Epidermal melanocyte (primary cell): ENCODE measurements around the gene C14orf180.
A peak's percentile ranks its signal among the peaks of the same experiment; 100 is the strongest.

Source experiments
- DNase-seq: peaks from one replicate; pipeline ENCODE4 v3.0.0; 2011; ENCODE audit warnings: low spot score; ENCODE audit not compliant: insufficient read length

Gene C14orf180

DNA sequence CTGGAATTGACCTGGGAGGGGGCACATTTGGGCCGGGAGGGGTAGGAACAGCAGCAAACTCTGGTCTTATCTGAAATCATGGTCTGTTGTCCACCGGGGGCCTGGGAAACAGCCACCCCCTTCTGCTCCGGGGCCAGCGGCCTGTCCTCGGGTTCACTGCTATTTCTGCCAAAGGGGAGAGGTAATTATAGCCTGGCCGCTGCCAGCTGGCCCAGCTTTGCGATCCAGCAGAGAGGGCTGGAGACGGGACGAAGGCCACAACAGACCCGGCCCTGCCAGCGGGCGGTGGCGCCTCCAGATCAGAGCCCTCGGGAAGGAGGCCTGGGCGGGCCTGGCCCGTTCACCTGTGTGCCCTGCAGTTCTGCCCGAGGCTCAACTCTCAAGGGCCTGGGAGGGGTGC, at the start of gene C14orf180:
C14orf180 (plus strand) TSS at position 258 of the 400 bp plus-strand sequence. CDS start 6,667 bp downstream, outside the sequence.
- DNase-seq, result no peak

DNA sequence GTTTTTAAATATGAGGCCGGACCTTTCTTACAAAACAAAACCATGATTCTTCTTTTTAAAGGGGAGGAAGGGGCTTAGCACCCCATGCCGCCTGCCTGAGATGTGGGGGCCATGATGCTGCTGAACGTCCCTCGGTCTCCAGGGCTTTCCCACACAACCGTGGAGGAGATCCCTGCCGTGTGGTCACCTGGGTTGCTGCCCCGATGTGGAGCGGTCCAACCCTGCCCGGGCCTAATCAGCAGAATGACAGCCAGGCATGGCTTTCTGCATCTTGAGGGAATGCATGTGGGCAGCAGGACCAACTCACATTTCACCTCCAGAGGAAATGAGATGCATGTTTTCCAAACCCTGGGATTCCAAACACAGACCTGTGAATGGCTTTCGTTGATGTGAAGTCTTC, 48.9 kb upstream of the C14orf180 start:
- no peak for DNase-seq

DNA sequence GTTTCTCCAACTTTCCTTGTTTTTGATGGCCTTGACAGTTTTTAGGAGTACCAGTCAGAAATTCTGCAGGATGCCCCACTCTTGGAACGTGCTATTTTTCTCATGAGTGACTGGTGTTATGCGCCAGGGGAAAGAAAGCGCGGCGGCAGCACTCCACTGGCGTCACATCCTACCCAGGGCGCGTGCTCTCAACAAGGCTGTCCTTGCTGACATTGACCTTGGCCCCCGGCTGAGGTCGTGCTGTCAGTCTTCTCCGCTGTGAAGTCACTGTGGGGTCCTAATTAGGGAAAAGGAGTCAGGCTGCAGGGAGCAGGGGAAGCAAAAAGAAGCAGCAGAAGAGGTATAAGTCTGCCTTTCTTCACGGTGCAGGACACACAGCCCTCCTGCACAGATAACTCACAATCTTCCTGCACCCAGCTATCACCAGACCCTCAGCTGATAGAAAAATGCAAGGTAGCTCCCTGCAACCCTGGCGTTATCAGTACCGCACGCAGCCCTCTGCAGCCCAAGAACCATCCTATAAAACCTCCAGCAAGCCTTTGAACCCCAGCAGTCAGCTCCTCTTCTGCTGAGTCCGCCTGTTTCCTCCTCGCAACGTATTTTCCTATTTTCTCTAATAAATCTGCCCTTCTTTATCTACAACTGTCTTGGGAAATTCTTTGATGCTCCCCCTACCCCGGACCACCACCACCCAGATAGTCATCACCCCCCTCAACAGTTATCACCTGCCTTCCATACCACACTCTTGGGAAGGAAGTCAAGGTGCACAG, 48.0 kb upstream of the C14orf180 start:
- DNase-seq, result no peak

DNA sequence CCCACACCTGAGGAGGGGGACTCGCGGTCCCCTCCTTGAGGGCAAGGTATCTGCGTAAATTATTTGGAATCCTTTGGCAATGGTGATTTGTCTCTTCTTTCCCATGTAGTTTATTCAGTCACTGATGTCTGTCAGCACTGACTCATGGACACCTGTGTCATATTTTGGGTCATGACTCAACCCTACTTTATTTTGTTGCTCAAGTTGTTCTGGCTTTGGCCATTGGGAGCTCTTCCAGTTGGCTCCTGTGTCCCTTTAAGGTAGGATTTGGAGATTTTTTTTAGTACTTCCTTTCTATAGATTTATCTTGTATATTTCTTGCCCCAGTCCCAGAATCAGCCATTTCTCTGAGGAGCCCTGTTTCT, 47.4 kb upstream of the C14orf180 start:
- DNase-seq, result no peak

DNA sequence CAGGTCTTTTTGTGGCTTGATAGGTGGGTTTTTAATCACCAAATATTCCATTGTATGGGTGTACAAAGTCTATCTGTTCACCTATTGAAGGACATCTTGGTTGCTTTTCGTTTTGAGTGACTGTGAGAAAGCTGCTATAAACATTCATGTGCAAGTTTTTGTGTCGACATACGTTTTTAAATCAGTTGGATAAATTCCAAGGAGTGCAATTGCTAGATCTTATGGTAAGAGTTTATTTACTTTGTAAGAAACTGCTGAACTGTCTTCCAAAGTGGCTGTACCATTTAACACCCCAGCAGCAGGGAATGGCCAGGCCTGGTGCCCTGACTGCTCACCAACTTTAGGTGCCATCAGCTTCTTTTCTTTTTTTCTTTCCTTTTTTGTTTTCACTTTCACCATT, 45.5 kb upstream of the C14orf180 start:
- DNase-seq, result no peak

DNA sequence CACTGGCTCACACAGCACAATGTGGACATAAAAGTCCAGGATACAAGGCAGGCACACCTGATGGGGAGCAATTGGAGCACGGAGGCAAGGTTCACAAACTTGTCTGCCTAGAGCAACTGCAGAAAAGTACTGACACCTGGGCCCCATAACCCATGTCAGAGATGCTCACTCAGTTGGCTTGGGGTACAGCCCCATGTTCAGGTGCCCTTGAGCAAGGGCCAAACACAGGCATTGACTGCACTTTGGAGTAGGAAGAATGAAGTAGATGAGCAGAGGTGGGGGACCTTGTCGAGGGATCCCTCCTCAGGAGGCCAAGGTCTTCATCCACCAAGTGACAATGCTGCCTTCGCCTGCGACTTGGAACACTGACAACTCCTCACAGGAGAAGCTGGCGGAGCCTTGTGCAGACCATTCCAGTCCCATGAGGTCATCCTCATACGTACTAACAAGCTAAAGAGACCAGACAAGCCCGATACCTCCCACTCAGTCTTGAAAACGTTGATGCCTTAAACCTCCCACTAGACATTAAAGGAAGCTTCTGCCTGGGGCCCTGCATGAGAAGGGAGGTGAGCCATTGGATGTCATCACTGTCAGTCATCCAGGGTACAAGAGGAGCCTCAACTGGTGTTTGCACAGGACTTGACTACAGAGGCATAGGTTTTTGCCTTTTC, 42.5 kb upstream of the C14orf180 start:
- no peak for DNase-seq

DNA sequence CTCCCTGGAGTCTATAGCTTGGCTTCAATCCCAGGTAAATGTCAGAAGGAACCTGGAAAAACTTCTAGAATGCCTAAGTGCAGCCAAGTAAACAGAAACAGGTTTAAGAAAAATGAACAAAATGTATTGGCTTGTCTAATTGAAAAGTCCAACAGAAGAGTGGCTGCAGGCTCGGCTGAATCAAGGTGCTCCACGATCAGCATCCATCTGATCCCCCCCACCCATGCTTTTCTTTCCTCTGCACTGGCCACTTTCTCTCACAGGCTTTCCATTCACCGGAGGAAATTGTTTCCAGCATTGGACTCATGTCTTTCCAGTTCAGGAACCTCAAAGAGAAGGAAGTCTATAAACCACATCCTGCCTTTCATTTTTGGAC, 42.0 kb upstream of the C14orf180 start:
- DNase-seq, result no peak

DNA sequence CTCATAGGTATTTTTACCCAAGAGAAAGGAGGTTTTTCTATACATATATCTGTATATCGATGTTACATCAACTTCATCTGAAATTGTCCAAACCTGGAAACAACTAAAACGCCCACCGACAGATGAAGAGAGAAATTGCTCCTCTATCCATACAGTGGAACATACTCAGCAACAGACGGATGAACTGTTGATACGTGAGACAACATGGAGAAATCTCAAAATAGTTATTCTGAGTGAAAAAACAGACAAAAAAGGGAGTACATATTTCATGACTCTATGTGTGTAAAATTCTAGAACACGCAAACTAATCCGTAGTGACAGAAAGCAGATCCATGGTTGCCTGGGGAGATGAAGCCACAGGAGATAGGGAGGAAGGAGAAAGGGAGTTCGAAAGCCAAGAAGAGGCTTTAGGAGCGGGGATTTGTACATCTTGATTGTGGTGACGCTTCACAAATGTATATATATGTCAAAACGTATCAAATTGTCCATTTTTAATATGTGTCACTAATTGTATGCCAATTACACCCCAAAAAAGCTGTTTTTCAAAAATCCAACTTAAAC, 37.6 kb upstream of the C14orf180 start:
- DNase-seq, result no peak

DNA sequence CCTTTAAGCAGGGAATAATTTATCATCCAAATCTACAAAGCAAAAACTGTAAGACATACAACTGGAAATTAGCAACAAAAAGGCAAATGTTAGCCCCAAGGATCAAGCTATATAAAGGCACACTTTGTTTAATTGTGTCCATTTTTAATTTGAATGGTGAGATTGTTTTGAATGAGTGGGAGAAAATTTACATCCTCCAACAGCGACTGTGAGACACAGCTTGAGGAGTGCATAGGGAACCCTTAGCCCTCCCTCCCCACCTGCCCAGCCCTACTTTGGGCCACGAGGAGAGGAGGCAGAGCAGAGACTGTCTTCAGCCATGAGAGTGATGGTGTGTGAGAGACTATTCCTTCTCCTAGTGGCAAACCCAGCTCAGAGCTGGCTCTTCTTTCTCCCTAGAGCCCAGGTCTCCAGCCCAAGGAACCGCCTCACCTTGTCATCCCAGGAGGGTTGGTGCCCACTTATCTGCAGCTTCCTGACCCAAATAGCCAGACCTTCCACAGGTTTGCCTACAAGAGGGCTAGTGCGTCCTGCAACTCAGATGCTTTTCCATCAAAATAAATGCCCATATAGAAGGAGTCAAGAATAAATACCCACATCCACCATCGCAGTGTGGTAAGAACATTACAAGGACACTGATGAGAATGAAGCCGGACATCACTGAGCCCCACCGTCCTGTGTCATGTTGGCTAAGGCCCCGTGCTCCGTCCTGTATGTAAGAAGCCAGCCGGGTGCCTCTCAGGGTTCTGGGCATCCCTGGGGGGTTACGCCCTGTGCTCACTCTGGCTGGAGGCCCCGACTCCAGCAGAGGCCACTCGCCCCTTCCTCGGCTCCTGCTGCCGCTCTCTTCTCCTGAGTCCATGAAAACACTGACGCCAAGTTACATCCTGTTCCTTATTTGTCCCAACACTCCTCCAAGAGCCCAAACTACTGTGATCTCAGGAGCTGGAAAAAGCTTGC, 36.4 kb upstream of the C14orf180 start:
- no peak for DNase-seq

DNA sequence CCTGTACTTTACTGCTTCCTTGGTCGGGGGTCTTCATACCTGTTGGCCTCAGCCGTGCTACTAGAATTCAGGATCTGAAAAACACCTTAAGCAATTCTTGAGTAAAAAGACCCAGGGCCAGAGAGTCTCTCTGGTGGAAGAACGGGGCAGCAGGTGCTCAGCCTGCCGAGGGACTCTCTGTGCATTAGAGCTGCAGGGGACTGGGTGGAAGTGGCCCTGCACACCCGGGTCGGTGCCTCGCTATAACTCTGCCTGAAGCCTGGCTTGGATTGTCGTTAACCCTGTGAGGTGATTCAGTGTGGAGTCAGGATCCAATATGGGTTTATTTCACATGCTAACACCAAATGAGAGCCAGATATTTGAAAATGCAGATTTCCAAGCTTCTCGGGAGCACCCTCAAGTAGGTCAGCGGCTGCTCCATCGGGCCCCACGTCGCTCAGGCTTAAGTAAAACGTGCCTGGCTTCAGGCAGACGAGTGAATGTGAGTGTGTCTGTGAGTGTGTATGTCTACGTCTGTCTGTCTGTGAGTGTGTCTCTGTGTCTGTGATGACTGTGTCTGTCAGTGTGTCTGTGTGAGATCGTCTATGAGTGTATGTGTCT, 35.1 kb upstream of the C14orf180 start:
- no peak for DNase-seq

DNA sequence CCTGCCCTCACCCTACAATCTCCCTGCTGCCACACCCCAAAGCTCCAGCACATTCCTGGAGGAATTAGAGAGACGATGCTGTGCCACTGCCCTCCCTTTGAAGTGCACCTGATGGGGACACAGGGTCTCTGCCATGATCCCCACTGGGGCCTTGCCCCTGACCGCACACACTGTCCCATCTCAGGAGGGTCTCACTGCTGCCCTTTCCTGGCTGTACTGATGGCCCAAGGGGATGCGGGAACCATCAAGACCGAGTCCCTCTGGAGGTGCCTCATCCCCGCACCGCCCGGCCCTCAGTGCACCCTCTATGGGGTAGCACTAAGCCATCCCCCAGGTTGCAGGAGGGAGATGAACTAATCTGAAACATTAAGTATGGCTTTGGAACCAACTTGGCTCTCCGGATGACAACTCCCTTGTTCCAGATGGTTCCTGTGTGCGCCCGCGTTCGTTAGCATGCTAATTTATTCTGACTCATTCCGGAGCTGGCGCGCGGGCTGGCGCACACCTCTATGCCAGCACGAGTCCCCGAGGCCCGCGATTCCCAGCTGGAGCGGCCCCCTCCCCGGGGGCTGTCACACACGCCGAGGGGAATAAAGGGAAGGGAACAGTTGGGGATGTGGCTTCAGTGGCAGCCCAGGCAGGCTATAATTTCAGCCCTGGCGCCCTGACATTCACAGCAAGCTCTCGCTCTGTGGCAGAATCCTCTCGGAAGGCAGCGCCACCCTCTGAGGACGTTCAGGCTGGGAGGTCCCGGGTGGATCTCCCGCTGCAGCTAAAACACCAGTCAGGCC, 34.2 kb upstream of the C14orf180 start:
- peak; percentile 8 for DNase-seq

DNA sequence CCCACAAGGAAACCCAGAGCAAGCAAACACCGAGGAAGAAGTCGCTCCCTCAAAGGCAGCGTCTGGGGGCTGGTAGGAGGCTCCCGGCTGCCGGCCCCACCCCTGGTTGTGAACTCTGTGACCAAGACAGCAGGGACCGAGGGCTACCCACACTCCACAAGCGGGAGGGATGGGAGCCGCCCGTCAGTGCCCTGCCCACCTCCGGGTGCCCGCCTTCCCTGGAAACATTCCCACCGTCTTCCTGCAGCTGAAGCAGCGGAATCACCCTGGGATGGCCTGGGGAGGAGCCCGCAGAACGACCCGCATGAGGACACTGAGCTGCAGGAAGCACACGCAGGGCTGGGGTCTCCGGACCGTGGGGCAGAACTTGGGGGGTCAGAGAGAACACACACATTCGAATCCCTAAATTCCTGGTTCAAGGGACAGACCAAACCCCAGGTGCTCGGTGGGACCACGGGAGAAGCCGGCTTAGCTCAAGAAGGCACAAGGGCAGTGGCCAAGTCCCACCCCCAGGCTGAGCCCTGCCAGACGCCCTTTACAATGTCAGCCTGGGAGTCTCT, 33.5 kb upstream of the C14orf180 start:
- DNase-seq, result no peak

DNA sequence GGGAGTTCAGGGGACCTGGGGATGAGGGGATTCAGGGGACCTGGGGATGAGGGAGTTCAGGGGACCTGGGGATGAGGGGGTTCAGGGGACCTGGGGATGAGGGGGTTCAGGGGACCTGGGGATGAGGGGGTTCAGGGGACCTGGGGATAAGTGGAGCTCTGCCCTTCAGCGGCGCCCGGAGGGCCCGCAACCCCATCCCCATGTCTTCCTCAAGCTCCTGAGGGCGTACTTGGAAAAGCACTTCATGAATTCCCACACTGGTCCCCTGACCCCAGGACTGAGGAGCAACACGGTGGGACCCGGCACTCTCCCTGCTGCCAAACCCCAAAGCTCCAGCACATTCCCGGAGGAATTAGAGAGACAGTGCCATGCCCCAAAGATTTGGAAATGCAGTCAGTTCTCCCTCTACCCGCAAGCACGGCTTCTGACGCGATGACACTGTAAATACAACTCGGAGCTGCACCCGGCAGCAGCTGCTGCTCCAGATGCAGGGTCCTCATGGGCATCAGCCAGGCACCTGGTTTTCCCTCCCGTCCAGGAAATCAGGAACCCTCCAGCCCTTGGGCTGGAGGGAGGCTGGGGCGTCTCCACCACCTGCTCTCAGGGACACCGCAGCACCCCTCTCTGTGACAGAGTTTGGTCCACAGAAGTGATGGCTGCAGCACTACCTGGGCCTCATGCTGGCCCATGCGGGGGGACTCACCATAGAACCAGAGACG, 32.8 kb upstream of the C14orf180 start:
- DNase-seq, result no peak

DNA sequence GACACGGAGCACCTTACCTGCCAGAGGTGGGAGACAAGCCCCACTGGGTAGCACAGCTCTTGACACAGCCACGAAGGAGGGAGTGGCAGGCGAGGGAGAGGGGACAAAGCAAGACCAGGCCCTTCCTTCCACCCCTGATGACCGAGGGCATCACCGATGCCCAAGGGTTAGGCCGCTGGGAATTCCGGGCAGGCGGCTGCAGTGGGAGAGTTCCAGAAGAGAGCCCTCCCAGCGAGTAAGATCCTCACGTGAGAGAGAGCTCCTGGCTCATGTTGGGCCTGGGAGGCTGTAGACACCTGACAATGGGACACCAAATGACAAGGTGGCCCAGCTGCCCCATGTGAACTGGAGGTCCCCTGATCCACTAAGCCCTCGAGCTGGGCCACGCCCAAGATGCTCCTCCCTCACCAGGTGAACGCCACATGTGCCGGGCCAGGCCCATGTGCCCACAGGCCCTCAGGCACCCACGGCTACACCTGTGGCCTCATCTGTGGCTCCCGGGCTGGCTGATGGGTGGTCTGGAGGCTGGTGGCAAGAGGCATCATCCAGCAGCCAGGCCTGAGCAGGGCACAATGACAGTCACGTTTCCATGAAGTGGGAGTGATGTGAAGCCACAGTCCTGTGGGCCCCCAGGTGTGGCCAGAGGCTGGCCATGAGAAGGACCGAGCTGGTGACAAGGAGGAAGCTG, 32.1 kb upstream of the C14orf180 start:
- DNase-seq, result no peak

DNA sequence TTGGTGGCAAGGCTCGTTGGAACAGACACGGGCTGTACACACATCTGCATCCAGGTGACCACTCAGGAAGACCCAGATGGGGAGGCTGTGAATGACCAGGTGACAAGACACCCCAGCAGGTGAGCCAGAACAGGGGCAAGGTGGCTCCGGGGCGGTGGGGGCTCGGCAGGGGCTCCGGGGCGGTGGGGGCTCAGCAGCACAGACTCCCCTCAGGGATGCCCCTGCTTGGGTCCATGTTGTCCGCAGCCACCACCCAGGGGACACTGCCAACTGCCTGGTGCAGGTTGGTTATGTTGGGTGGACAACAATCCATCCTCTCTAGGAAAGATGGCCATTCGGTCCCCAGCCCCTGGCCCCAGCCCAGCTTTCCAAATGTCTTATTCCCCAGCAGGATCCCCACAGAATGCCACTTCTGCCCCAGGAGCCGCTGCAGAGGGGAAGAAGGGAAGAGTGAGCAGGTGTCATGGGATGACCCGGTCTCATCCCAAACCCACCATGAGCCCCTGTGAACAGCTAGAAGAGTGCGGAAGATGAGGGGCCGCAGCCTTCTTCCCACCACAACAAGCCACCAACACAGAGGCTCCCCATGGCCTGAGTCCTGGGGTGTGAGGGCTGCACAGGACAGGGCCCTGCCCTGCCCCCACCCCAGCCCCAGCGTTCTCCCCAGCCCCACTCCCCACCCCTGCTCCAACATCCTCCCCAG, 31.4 kb upstream of the C14orf180 start:
- DNase-seq, result no peak

DNA sequence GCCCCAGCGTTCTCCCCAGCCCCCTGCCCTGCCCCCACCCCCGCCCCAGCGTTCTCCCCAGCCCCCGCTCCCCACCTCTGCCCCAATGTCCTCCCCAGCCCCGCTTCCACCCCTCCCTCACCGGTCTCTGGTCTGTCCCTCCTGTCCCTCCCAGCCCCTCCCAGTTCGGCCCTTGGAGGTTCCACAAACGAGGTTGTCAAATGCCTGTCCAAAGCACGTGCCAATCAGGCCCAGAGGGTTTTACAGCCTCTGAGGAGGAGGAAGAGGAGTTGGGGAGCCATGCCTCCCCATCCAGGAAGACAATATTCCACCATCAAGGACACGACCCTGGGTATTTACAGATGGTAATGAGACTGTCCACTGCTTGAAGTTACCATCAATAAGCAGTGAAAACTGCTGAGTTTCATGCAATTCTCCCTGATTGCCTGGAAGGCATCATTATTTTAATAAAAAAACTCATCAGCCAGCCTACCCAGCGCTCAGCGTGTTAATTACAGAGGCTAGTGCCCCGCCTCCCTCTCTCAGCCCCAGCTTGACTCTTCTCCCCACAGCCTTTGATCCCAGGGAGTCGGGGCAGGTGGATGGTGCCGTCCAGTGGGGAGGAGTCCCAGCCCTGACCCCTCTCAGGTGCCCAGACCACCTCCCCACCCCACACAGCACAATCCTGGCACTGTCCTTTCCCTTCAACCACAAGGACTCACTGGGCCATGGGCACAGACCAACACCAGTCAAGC, 30.6 kb upstream of the C14orf180 start:
- DNase-seq, result no peak

DNA sequence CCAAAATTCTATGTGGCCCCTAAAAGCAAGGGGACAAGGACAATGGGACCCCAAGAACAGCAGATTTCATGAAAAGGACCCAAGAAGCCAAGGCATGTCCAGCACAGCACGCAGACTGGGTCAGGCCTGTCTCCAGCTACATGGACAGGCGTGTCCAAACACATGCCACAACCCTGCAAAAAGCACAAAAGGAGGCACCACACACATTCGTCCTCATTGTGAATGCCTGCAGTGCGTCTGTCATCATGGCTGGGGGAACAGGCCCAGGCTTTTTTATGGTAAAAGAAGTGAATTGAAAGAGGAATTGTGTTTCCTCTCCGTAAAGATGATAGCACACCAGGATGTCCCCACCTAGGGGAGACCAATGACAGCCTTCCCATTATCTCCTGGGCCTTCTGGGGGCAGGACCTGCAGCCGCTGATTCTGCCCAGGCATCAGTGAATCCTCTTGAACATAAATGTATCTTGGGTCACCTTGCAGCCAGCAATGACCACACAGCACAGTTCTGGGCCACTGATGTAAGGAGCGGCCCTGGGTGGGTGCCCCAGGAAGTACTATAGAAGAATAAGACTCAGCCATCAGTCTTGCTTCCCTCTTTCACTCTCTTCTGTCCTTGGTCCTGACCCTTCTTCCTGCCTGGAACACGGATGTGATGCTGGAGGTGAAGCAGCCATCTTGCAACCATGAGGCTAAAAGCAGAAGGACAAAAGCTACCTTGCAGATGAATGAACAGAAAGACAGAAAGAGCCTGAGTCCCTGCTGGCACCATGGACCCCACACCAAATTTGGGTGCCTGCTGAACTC, 29.8 kb upstream of the C14orf180 start:
- DNase-seq, result no peak
